NCI-H1417 treated with DMSO at 0.1 percent for 48 hours (cell line): ENCODE data around the gene GIT2.
"Not testable (repeated sequence)": the region's sequence is repeated elsewhere in the genome, so short reads cannot be mapped to it uniquely, and the experiment has no call there.

Experiments
- DNase-seq: peaks from one replicate; lab custom pipeline; 2025; lab: John Stamatoyannopoulos, UW

GIT2 gene

DNA sequence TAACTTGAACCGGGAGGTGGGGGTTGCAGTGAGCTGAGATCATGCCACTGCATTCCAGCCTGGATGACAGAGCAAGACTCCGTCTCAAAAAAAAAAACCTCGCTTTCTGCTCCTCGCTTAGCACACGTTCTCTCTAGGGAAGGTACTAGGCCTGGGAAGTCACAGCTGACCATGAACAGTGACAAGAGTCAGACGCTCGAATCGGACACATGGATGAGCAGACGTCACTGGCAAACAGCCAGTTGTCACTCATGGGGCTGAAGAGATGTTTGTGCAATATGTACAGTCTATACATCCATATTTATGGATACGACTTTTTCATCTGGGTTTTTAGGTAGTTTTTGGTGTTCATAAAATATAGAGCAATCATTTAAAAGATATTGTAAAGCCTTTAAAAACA is 76.7 kb downstream of the GIT2 start:
- no peak for DNase-seq

DNA sequence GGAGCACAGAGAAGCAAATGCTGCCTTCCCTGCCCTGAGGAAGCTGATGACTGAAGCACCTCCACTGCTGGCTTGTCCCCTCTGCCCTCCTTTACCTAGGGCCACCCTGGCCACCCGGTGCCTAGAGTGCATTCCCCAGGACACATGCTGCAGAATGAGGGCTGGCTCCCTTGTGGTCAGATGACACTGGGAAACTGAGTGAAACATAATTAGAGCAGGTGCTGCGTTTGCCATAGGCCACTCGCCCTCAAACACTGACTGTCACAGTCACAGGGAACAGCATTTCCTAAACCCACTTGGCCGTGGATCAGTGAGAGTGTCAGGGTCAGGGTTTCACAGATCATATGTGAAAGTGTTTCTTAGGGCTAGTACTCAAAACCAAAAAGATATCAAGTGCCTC is 80.1 kb downstream of the GIT2 start:
- DNase-seq, result no peak

DNA sequence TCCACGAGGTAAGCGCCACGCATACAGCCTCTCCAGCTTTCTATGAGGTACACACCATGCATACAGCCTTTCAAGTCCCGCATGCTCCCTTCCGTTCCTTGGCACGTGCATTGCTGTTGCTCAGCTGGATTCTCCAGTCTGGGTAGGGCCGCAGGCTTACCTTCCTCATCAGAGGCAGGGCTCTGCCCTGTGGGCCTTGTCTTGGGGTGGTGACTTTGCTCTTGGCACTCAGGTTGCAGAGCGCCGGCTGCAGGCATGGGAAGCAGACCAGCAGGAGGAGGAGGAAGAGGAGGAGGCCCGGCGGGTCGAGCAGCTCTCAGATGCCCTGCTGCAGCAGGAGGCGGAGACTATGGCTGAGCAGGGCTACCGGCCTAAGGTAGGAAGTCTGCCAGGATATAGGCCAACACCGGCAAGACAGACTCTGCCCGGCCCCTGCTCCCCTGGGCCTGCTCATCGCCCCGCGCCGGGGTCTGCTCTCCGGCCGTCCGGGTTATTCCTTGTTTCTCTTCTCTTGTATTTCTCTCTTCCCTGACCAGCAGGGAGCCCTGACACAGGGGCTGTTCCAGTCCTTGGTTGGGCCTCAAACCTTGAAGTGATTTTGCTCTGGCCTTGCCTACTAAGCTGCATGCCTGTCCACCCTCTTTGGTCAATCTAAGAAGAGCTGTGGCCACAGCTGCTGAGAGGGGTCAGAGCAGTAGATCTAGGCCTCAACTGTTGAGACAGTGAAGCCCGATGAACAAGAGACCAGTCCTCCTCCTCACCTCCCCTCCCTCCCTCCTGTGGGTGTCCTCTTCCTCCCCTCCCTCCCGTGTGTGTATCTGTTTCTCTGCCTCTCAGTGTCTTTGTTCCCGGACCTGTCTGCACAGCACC is 80.8 kb downstream of the GIT2 start:
- DNase-seq, result no peak

DNA sequence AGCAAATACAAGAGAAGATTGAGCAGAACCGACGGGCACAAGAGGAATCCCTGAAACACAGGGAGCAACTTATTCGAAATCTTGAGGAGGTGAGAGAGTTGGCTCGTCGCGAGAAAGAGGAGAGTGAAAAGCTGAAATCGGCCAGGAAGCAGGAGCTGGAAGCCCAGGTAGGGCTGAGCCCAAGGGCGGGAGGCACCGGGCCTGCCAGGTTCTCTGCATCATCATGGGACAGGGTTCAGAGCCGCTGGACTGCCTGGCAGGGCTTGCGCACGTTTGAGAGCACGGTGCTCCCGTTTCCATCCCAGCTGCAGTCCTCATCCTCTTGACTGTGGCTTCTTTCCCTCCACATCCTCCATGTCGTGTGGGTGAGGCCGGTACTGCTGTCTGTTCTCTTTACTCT is 81.7 kb downstream of the GIT2 start:
- DNase-seq, result no peak

DNA sequence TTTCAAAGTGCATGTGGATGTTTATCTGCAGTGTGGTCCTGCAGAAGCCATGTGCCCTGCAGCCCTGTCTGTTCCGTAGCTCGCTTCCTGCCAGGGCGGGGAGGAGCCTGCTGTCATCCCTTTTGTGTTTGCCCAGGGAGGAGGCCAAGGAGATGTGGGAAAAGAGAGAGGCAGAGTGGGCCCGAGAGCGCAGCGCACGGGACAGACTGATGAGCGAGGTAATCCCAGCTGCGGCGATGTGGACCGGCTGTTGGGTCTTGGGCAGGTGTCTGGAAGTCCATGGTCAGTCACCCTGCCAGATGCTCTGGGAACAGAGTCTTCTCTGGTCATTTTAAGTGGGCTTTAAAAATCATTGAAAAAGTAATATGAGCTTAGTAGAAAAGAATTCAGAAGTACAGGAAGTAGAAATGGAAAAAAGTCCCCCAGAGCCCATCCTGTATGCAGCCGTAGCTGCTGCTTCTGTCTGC is 83.3 kb downstream of the GIT2 start:
- no peak for DNase-seq

DNA sequence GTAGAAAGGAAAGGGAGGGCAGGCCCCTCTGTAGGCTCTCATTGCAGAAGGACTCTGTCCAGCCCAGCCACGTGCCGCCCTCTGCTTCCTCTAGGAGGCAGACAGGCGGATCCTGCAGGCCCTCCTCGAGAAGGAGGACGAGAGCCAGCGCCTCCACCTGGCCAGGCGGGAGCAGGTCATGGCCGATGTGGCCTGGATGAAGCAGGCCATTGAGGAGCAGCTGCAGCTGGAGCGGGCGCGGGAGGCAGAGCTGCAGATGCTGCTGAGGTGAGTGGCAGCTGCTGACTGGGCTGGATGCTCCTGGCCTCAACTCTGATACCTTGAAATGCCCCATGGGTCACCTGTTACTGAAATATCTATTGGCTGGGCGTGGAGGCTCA is 85.2 kb downstream of the GIT2 start:
- no peak for DNase-seq

DNA sequence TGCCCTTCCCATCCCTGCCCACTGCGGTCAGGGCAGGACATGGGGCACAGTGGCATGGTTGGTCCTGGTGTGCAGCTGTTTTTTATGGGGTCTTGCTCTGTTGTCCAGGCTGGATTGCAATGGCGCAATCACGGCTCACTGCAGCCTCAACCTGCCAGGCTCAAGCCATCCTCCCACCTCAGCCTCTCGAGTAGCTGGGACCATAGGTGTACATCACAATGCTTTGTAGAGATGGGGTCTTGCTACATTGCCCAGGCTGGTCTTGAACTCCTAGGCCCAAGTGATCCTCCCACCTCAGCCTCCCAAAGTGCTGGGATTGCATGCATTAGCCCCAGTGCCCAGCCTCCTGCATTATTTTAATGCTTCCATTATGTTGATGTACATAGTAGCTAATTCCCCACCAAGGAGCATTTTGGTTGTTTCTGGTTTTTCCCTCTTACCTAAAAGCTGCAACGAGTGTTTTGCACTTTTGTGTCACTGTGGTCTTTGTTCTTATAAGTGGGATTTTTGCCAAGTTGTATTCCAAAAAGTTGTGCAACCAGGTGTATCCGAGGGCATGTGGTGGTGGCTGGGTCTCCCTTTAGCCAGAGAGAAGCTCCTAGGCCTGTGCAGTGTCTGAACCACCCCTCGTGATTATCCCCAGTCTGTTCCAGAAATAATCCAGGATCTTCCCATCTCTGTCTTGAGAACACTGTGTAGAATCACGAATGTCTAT is 85.8 kb downstream of the GIT2 start:
- no peak for DNase-seq

DNA sequence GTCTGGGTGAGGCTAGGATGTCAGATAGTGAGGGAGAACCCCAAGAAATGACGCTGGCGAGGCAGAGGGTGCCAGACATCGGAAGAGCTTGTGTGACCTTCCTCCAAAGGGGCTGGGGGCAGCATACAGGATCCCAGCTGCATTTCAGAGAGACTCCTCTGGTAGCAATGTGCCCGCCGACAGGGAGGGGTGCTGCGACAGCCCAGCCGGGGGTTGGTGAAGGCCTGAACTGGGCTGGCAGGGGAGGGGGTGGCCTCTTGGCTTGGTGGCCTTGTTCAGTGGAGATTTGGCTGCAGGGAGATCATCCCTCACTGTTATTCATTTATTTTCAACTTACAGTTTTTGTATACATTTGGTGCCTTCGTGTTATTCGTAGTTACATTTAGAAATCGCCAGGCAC is 90.9 kb downstream of the GIT2 start:
- DNase-seq, result no peak

DNA sequence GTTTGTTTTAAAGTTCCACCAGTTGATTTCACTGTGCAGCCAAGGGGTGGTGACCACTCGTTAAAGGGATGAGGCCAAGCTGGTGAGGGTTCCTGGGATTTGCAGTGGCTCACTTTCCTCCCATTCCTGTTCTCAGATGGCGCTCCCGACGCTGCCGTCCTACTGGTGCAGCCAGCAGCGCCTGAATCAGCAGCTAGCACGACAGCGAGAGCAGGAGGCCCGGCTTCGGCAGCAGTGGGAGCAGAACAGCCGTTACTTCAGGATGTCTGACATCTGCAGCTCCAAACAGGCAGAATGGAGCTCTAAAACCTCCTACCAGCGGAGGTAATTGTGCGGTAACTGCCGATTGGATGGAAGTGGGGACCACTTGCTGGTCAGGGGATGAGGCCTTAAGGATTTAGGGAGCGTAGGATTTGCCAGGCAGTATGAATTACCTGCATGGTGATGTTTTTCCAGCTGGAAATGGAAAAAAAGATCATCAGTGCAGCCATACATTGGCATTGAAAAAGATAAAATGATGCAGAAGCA is 93.2 kb downstream of the GIT2 start:
- DNase-seq, result no peak

DNA sequence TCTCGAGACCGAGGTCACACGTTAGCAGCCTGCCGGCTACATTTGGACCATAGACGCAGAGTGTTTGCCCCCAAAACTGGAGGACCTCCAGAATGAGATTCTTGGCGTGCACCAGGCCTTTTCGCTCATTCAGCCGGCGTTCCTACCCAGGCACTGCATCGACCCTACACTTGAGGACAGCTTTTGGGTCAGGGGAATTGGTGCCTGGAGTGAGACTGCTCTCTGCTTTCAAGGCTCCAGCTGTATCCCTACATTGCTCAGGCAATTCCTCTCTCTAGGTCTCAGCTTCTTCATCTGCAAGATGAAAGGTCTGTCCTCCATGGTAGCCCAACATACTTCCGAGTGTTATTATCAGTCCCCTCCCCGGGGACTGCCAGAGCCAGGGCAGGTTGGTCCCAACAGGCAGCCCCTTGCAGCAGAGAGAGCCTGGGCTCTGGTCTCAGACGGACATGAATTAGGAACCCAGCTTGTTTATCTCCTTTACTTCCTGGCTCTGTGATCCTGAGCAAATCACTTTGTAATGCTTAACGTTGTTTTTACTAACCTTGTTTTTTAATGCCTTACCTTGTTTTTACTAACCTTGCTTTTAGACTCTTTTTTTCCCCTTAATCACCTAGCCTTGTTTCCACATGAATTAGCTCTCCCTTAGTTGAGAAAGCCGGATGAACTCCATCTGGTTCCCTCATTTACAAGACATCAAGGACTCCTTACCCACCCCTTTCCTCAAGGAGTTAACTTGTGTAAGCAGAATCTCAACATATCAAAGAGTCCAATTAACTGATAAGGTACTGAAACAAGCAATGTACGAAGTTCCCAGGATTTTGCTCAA is 95.2 kb downstream of the GIT2 start:
- DNase-seq, result no peak

DNA sequence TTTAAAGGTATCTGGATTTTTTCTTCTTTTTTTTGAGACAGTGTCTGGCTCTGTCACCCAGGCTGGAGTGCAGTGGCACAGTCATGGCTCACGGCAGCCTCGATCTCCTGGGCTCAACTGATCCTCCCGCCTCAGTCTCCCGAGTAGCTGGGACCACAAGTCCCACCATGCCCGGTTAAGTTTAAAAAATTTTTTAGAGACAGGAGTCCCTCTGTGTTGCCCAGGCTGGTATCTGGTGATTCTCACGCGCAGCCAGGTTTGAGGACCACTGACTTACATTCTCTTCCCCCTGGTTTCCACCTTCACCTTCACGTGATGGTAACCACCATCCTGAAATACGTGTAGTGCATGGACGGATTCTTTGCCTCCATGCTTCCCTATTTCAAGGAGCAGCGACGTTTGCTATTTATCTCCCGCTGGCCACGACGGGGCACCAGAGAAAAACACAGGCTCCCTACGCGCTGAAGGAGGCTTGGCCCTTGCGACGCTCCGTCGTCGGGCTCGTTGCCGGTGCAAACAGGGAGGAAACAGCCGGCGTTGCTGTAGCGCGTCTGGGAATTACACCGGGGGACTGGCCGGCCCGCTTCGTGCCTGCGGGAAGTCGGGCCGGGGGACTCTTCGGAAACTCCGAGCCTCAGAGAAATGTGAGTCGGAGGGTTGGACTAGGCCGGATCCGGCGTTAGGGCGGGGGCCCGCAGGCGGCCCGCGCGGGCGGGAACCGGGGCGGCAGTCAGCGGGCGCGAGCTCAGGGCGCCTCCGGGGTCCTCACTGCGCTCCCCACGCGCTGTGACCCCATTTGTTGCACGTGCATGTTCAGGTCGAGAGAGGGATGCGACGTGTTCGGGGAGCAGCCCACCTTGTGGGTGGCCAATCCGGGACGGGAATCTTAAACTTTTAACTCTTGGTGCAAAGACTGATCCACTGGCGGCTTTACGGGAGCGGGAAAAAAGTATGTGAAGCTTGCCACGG is 96.1 kb downstream of the GIT2 start, which contains the start of gene TCHP:
TSS of gene TCHP (plus strand) at position 492 of the 969 bp plus-strand sequence. CDS start 2,753 bp downstream, outside the sequence.
- DNase-seq, result peak; percentile 70

DNA sequence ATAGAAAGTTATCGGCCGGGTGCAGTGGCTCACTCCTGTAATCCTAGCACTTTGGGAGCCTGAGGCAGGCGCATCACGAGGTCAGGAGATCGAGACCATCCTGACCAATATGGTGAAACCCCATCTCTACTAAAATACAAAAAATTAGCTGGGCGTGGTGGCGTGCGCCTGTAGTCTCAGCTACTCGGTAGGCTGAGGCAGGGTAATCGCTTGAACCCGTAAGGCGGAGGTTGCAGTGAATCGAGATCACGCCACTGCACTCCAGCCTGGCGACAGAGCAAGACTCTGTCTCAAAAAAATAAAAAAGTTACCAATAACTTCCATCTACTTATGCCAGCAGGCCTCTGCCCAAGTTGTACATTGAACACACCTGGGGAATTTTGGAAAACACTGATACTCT is 96.8 kb downstream of the GIT2 start:
- not testable (repeated sequence) for DNase-seq

DNA sequence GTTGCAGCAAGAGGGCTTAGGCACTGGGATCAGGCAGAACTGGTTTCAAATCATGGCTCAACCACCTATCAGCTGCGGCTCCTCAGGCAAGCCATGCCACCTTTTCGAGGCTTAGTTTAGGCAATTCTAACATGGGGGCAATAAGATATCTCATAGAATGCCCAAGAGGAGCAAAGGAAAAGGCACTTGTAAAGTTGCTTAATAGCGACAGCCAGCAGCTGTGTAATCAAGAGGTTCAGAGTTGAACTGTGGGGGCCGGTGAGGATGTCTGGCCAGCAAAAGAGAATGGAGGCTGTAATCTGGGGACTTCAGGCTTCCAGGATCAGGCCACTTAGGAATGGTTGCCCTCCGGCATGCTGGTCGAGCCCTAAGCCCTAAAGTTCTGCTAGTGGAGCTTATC is 99.1 kb downstream of the GIT2 start:
- no peak for DNase-seq

DNA sequence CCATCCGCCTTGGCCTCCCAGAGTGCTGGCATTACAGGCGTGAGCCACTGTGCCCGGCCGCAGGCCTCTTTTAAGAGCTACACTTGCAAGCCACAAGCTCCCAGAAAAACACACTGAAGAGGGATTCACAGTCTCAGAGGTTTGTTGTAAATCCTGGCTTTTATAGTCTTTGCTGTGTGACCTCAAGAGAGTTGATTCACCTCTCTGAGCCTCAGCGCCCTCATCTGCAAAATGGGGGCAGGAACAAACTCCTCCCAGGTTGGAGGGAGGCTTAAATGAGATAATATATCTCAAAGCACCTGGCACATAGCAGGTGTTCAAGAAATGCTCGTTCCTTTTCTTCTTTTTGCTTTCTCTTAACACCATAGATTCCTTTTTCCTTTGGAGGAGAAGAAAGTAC is 100.0 kb downstream of the GIT2 start:
- DNase-seq, result no peak

DNA sequence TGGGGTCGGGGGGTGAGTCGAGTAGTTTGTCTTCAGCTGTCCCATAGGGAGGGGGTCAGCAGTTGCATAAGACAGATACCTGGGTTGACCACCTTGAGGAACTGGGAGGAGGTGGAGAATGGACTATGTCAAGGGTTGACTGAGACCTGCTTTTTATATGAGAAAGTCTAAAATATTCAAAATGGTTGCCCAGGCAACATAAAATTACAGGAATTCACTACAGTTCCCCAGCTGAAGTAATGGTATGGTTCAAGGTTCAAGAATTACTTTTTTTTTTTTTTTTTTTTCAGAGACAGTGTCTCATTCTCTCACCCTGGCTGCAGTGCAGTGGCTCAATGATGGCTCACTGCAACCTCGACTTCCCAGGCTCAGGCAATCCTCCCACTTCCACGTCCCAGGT is 101.2 kb downstream of the GIT2 start:
- DNase-seq, result no peak

DNA sequence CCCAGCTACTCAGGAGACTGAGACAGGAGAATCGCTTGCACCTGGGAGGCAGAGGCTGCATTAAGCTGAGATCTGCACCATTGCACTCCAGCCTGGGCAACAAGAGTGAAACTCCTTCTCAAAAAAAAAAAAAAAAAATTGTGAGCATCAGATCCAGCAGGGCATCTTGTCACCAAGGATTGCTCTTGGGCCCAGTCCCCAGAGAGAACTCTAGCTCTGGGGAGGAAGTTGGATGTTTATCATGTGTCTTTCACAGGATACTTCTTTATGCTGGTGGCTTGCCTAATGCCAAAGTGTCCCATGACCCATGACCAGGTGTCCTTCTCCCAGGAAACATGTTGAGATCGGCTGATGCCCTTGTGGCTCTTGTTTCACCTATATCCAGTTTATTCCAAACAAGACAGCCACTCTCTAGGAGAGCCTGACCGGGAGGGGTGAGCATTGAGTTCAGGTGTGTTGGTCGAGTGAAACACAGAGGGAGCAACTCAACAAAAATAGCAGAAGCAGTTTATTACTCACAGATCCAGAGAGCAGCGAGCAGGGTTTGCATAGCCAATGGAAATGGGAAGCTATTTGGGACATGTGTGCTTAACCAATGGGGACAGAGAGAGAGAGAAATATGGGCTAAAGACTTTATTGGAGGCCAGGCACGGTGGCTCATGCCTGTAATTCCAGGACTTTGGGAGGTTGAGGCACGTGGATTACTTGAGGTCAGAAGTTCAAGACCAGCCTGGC is 102.7 kb downstream of the GIT2 start:
- DNase-seq, result no peak

DNA sequence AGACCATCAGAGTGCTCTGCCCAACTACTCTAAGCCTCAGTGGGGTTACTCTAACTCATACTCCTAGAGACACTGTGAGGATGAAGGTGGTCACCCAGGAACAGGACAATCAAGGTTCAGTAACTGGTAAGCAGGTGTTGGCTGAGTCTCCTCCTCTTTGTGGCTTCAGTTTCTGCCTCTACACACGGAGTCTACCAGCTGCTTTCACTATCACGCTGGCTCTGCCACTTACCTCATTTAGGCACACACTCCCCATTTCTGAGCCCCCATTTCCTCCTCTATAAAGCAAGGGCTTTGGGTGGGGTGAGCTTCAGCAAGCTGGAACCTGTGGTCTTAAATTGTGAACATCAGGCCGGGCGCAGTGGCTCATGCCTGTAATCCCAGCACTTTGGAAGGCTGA is 103.4 kb downstream of the GIT2 start:
- DNase-seq, result no peak

DNA sequence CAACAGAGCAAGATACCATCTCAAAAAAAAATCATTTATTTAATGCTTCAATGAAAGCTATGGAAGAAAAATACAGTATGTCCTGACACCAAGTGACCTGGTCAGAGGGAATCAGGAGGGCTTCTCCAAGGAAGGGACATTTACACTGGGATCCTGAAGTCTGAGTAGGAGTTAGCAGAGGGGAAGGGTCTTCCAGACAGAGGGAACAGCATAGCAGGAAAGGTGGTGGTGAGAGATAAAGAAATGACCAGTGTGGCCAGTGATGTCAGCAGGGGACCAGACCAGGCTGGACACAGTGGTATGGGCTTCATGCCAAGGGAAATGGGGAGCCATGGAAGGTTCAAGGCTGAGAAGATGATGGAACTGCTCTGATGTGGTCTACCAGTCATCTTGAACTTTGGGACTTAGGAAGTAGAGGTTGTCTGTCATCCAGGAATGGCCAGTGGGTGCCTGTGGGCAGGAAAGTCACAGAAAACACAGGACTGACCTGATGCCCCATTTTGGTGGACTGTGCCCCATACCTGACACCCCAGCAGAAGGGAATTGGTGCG is 103.9 kb downstream of the GIT2 start:
- DNase-seq, result no peak

DNA sequence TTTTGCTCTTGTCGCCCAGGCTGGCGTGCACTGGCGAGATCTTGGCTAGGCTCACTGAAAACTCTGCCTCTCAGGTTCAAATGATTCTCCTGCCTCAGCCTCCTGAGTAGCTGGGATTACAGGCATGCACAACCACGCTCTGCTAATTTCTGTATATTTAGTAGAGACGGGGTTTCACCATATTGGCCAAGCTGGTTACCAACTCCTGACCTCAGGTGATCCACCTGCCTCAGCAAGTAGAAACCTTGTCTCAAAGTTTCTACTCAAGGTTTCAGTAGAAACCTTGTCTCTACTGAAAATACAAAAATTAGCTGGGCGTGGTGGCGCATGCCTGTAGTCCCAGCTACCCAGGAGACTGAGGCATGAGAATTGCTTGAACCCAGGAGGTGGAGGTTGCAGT is 104.4 kb downstream of the GIT2 start:
- DNase-seq, result not testable (repeated sequence)

DNA sequence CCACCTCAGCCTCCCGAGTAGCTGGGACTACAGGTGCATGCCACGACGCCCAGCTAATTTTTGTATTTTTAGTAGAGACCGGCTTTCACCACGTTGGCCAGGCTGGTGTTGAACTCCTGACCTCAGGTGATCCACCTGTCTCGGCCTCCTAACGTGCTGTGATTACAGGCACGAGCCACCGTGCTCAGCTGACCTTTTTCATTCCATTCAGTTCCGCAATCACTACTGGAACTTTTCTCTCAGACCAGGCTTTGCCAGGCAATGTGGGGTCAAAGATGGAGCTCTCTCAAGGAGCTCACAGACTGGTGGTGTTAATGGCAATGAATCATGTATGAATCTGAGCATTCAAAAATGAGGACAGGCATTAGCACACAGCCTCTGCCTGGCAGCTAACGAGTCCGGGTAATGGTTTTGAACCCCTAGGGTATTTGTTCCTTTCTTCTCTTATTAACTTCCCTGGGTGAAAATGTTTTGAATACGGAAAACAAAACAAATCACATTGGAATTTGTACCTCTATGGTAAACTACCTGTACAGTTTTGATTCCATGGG is 105.5 kb downstream of the GIT2 start:
- DNase-seq, result no peak
